NCI-H2227 treated with DMSO at 0.1 percent for 48 hours (cell line): ENCODE results near the gene WAC.
"Not testable (repeated sequence)": the region's sequence is repeated elsewhere in the genome, so short reads cannot be mapped to it uniquely, and the experiment has no call there.

Source experiments
- DNase-seq: peaks from one replicate; lab custom pipeline; 2025; lab: John Stamatoyannopoulos, UW

Gene WAC

DNA sequence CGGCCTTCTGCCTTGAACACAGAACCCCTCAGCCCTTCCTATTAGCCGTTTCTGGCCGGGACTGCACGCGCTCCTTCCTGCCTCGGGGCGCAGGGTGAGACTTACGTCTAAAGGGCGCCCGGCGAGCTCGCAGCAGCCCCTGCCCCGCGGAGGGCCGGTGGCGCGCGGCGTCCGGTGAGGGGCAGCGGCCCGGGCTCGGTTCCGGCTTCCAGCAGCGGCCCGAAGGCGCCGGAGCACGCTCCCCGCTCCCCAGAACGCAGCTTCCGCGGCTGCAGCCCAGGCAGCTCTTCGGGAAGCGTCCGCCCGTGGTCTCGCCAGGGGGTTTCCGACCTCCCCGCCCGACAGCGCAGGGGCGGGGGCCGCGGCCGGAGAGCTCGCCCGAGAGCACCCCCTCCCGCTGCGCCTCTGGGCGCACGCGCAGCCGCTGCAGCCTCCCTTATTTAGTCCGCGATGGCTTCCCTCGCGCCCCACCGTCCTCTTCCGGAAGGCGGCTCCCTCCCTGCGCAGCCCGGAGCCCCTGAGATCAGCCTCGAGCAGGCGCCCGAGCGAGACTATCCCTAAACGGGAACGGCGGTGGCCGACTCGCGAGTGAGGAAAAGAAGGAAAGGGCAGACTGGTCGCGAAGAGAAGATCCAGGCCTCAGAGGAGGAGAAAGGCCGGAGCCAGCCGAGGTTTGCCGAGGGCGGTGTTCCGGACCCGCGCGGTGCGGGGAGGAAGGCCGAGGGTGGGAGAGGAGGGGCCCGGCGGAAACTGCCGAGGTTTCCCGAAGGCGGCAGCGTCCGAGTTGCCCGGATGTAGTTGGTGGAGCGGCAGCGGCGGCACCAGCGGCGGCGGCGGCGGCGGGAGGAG is at the start of gene WAC:
WAC (plus strand) TSS at position 782 of the 849 bp plus-strand sequence. CDS start 462 bp downstream, outside the sequence.
- peak; percentile 93 for DNase-seq

- no peak for DNase-seq
These were observed 43.7 kb upstream of the WAC start for GRCh38 chr10:28489206-28489605.

GRCh38 chr10:28490256-28490865 is 42.6 kb upstream of the WAC start:
- DNase-seq = not testable (repeated sequence)

DNA sequence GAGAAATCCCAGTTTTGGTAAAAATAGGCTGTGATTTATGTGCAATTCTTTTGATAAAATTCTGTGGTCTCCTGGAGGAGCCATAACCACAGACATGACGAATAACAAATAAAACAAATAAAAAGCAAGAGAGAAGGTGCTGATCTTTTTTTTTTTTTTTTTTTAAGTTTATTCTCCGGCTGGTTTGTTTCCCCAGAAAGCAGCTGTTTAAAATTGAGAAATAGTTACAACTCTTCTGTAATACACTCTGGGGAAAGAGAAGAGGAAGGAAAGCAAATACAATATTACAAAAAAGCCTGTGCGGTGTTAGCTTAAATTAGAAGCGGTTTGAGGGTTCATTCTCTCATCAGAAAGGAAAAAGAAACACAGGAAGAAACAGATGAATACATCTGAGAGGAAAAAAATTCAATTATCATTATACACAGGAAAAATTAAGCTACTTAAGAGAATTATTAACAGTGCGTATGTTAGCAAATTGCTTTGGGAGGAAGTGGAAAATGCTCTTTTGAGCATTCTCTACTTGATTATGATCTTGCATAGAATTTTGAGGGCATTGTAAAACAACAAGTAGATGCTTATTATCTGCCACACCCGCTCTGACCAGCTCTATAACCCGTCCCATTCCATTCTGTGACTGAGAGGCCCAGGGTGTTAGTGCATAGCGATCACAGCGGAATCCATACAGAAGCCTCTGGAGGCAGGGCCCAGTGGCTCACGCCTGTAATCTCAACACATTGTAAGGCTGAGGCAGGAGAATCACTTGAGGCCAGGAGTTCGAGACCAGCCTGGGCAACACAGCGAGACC is 40.6 kb upstream of the WAC start:
- DNase-seq = no peak

DNA sequence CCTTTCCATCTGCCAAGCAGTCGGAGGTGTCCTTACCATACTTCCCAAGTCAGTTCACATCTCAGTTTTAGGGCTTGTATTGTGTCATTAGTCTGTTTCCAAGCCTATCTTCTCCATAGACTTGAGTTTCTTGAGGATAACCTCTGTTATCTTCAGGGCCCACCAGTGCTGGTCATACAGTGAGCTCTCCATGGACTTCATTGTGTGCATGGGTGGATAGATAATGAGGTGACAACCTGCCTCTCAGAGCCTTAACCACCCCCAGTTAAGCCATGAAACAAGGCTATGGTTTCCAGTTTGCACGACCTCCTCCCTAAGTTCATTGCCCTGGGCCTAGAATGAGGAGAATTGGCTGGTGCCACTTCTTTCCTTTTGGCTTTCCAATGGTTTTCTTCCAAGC is 38.5 kb upstream of the WAC start:
- DNase-seq = no peak

GRCh38 chr10:28495084-28495483 is 37.8 kb upstream of the WAC start:
- DNase-seq = no peak

DNA sequence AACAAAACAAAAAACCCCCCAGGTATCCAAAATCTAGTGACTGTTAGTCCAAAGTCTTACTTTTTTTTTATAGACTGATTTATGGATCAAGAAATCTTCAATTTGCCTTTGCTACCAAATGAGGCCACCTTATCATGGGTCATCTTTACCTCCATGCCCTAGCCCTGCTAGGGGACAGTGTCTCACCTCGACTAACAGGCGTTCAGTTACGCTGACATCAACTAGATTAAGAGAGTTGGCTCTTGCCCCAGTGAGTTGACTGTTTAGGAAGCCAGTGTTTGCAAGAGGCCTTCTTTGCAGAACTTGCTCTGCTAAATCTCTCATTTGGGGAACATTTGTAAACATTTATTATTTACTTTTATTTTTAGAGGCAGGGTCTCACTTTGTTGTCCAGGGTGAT is 36.9 kb upstream of the WAC start:
- DNase-seq = no peak

- no peak for DNase-seq
These were observed 36.4 kb upstream of the WAC start for GRCh38 chr10:28496481-28496961.

DNA sequence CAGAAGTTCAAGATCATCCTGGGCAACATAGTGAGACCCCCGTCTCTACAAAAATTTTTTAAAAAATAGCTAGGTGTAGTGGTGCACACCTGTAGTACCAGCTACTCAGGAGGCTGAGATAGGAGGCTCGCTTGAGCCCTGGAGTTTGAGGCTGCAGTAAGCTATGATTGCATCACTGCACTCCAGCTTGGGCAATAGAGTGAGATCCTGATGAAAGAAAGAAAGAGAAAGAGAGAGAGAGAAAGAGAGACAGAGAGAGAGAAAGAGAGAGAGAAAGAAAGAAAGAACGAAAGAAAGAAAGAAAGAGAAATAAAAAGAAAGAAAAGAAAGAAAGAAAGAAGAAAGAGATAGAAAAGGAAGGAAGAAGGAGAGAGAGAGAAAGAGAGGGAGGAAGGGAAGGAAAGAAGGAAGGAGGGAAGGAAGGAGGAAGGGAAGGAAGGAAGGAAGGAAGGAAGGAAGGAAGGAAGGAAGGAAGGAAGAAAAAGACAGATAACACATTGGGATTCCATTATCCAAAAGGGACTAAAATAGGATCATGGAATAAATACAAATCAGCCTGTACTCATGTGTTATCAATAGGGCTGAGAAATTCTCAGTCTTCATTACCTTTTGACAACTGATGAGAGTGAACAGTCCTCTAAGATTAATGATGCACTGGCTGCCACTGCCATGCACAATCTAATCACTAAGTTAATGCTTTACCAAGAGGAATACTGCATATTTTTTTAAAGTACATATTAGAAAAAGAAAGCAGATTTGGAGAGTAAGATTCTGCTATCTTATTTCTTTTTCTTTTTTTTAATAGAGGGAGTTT is 35.4 kb upstream of the WAC start:
- DNase-seq = no peak

GRCh38 chr10:28500203-28500602 is 32.7 kb upstream of the WAC start:
- not testable (repeated sequence) for DNase-seq

DNA sequence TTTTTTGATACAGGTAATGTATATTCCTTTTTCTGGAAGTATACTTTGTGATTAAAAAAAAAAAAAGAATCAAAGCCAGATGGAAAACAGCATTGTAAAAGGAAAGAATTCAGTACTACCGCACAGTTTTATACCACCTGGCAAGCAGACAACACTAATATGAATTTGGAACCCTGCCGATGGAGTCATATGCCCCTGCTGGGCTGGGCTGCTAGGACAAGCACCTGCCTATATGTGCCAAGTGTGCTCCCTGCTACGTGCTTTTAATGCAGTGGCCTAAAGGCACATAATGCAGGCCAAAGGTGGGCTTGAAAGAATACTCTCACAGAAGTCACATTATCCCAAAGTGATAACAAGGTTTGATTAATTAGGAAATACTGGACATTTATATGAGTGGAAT is 29.8 kb upstream of the WAC start:
- DNase-seq = no peak

- no peak for DNase-seq
These were observed 27.5 kb upstream of the WAC start for GRCh38 chr10:28505359-28505959.

DNA sequence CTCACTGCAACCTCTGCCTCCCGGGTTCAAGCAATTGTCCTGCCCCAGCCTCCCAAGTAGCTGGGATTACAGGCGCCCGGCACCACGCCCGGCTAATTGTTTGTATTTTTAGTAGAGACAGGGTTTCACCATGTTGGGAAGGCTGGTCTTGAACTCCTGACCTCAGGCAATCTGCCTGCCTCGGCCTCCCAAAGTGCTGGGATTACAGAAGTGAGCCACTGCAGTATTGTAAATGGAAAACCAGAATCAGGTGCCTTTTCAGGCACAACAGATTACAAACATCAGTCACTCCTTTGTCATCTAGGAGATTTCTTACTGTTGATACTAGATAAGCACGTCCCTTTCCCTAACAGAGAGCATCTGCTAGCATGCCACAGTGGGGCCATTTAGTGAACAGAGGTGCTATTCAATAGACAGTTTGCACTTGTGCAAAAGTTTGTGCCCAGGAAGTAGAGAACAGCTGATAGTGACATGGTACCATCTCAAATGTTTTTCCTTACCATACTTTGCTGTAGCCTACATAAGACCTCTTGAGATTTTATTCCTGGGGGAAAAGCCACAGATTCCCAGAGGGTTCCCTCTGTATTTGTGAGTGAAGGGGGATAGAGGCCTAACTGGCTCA is 24.5 kb upstream of the WAC start:
- no peak for DNase-seq

DNA sequence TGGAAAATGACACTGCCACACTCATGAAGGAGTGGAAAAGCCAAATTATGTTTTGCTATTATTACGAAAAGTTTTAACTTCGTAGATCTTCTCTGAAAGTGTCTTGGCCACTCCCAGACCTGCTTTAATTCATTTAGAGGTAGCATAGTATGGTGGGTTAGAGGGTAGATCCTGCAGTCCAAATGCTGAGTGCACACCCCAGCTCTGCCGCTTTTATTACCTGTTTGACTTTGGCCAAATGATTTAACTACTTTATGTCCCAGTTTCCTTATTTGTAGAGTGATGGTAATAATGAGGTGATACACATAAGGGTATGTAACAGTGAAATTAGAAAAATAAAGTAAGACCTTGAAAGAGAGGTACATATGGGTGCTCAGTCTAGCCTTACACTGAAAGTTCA is 23.6 kb upstream of the WAC start:
- no peak for DNase-seq

DNA sequence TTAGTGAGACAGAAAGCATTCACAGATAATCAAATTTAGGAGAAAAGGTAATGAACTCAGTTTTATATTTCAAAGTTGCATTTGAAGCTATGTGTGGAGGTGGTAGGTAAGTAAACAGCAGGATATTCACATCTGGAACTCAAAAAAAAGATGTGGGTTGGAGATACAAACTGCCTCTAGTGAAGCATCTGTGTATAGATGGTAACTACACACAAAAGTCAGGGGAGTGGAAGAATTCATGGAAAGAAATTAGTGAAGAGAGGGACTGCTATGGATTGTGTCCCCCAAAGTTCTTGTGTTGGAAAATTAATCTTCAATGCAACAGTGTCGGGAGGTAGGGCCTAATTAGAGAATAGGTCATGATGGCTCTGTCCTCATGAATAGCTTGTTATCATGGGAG is 18.3 kb upstream of the WAC start:
- no peak for DNase-seq

- no peak for DNase-seq
These were observed 12.6 kb upstream of the WAC start for GRCh38 chr10:28520346-28520745.

GRCh38 chr10:28520828-28521227 is 12.1 kb upstream of the WAC start:
- DNase-seq = not testable (repeated sequence)

GRCh38 chr10:28521961-28522360 is 11.0 kb upstream of the WAC start:
- DNase-seq = not testable (repeated sequence)

DNA sequence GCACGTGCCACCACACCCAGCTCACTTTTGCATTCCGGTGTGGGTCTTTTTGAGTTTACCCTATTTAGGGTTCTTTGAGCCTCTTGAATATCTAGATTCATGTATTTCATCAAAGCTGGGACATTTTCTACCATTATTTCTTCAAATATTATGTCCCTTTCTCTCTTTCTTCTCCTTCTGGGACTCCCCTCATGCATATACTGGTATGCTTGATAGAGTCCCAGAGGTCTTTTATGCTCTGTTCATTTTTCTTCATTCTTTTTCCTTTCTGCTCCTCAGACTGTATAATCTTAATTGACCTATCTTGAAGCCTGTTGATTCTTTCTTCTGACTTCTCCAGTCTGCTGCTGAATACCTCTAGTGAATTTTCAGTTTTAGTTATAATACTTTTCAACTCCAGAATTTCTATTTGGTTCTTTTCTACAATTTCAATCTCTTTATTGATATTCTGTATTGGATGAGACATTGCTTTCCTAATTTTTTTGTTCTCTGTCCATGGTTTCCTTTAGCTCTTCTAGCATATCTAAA is 9.1 kb upstream of the WAC start:
- no peak for DNase-seq

DNA sequence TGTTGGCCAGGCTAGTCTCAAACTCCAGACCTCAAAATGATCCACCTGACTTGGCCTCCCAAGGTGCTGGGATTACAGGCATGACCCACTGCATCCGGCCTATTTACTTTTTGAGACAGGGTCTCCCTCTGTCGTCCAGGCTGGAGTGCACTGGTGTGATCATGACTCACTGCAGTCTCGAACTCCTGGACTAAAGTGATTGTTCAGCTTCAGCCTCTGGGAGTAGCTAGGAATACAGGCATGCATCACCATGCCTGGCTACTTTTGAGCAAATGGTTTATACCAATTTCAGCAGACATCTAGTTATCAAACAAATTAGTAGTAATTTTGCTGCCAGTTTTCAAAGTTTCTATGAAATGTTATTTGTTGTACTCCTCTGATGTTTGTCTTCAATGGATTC is 2.2 kb upstream of the WAC start:
- no peak for DNase-seq

GRCh38 chr10:28533186-28533564 is 257 bp downstream of the WAC start:
- DNase-seq = no peak
